GM19035 (cell line): ENCODE measurements around the gene NOS1AP.

Experiments used
- ATAC-seq: cut with Tn5 transposase; IDR thresholded peaks from one replicate; pipeline ENCODE4 v1.9.1; 2021; ENCODE audit not compliant: unreplicated experiment

The NOS1AP gene

DNA sequence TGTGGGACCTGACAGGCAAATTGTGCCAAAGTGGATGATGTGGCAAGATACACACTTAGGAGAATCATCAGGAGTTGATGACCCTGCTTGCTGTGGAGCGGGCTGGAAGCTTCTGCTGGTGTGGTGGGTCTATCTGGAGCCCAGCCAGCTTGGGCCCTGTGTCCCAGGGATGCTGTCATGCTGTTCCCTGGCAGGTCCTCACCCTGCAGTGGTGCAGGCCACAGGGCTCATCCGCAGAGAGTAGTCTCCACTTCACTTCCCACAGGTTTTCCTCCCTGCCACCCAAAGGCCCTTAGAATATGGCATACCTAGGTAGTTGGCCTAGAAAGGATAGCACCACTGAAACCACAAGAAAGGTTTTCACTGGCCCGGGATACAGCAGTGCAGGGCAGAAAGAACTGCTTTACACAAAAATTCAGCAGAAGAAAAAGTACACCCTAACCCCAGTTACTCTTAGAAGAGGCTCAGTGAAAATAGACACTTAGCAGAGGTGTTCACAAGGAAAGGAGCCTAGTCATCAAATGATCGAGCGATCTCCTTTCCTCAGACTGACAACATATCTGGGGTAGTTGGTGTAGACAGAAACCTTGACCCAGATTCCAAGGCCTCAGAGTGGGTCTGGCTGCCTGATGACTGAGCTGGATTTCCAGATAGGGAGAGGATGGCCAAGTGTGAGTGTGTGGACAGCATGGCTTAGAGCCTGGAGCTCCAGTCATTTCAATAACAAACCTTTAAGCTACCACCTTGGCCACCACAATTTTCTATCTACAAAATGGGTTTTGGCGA lies 310.8 kb downstream of the NOS1AP start:
- no peak for ATAC-seq

DNA sequence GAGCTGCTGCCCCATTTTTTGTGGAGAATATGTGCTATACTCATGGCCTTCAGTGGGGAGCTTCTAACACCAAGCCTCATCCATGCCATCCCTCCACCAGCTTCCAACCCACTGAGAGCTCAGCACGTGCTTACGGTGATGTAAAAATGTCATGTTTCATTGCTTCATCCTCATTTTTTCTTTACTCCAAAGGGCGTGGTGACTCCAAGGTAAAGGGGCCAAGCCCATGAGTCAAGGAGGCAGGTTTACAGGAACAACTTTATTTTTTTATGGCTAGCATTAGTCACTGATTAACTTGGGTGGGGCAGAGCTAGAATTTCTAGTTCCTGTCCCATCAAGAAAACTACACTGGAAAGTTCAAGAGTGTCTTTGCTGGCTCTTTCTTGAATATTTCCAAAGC lies 311.9 kb downstream of the NOS1AP start, which contains the start of gene C1orf226:
C1orf226 (plus strand) TSS at position 346 of the 400 bp plus-strand sequence. CDS start 174 bp downstream, outside the sequence.
- no peak for ATAC-seq

DNA sequence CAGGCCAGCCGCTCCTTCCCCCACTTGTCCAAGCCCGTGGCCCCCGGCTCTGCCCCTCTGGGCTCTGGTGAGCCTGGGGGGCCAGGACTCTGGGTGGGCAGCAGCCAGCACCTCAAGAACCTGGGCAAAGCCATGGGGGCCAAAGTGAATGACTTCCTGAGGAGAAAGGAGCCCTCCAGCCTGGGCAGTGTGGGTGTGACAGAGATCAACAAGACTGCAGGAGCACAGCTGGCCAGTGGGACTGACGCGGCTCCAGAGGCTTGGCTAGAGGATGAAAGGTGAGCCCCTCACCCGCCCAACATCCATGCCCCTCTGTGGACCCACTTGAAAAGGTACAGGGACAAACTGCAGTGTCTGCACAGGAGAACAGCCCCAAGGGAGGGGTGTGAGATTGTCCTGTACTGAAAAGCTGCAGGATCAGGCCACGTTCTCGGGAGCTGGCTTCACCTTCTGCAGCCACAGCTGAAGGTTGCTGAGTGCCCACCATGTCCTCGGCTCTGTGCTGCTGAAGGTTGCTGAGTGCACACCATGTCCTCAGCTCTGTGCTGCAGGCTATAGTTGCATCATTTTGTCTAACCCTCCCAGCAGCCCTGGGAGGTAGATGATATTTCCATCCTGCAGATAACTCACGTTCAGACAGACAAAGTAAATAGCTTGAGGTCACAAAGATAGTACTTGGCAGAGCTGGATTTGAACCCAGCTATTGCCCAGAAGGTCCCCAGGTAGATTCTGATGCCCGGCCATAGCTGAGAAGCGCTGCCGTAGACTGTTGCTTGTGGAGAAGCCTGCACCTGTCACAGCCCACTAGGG lies 312.7 kb downstream of the NOS1AP start:
- ATAC-seq = no peak

DNA sequence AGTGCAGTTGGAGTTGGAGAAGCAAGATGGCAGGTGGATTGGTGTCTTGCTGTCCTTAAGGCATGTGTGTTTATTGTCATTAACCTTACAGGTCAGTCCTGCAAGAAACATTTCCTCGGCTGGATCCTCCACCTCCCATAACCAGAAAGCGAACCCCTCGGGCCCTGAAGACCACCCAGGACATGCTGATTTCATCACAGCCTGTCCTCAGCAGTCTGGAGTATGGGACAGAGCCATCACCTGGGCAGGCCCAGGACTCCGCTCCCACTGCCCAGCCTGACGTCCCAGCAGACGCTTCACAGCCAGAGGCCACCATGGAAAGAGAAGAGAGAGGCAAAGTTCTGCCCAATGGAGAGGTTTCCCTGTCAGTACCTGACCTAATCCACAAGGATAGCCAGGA lies 313.6 kb downstream of the NOS1AP start:
- no peak for ATAC-seq

DNA sequence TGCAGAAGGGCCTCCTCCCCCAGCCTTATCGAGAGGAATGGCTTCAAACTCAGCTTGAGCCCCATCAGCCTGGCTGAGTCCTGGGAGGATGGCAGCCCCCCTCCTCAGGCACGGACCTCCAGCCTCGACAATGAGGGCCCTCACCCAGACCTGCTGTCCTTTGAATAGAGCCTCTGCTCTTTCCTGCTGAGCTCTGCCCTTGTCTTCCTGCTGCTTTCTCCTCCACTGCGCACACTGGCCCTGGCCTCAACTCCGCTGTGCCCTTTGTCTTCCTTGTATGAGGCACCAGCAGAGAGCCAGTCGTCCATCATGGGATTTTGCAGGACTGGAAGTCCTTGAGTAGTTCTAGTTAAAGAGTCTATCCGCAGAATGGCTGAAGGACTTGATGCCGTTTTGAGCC lies 314.0 kb downstream of the NOS1AP start:
- no peak for ATAC-seq

DNA sequence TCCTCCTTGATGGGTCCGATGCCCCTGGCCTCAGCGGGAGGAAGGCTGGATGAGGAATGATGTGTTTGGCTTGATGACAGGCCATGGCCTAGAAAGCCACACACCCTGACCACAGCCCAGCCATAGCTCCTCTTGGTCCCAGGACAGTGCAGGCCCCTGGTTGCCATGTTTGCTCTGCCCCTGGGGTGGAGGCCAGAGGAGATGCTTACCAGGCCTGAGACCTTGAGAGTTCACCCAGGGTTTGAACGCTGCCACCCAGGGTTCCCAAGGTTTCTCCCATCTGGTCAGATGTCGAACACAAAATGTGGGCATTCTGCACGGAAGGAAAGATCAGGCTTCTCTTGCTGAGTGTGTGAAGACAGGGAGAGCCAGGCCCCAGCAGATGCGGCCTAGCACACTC lies 314.6 kb downstream of the NOS1AP start:
- no peak for ATAC-seq

DNA sequence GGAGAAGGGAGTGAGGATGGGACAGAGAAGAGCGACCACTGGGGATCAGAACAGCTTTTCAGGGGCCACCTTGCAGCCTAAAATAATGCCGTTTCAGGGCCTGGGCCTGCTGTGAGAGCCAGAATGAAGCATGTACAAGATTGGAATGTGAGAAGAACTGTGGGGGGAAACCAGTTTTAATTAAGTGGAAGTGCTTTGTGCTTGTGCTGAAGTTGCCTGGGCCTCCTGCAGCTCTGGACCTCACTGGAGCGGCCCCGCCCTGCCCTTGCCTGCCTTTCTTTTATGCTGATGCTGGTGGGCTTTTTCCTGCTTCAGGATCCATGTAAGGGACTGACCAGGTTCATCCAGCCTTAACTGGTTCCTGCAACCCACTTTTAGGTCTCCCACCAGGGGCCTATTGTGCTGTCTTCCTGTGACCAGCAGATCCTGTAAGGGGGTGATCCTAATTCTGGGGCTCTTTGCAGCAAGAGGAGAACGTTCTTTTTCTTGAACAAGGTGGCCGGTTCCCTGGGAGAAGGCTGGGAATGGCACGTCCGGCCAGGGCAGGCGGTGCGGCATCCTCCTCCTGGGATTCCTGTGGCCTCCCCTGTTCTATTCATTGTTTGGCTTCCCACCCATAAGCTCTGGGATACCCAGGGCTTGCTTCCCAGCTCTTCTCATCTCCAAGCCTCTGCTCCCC lies 315.2 kb downstream of the NOS1AP start:
- ATAC-seq = no peak

DNA sequence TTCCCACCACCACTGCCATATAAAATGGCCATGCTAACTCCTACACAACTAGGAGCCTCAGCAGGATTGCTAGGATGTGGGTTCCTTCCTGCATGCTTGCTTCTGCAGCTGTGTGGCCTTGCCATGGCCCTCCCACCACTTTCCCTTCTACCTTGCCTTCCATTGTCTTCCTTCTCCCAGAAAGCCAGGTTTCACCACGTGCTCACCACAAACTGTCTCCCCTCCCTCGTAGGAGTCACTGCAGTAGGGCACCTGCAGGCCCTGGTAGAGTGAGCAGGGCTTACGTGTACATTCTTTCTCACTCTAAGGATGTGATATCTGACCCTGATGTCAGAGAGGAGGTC lies 315.8 kb downstream of the NOS1AP start:
- no peak for ATAC-seq

DNA sequence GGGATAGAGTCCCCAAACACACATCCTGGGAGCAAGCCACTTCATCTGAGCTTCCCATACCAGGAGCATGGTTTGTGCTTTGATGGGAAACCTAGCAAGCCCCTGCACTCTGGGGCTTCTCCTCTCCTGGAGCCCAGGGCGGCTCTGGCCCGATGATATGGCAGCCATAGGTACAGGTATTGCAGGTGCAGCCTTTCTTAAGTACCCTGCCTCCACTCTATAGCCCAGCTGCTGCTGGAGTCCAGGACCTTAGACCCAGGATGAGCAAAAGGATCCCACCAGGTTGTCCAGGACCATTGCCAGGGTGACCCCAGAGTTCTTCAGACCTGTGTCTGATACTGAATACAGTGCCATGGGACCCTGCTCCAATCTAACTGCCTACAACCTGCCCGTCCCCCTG lies 316.2 kb downstream of the NOS1AP start:
- ATAC-seq = no peak

DNA sequence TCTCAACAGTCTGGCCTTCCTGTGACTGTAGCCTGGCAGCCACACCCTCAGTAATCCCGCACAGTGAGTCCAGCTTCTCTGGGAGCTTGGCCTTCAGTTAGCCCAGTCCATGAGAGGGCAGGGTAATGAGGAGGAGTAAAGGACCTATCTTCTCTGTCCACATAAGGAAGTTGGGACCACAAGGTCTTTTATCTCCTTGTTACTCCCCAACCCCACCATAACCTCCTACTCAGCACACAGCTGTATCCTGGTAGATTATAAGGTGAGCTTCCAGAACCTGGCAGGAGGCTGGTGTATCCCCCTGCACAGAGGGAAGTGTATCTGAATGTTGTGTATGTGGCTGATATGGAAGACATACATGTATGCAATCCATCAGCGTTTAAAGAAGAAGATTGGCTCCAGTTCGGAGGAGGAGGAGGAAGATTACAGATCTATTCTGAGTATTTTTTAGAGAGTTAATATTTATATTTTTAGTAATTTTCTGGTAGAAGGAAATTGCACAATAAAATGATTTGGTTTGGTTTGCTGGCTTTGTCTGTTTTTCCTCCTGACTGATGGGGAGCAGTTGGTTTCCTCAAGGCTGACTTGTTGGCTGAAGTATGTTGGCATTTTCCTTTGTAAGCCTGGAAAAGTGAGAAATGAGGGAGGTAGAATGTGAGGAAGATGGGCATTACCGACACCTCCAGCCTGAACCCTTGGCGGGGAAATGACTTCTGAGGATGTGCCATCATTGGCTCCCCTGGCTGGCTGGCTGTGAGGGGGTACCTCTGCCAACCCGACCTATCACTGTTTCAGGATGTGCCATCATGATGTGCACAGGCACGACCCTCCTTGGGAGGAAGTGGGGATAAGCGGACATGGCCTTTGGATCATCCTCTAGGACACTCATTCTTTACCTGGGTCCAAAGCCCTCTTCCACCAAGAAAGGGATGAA lies 317.1 kb downstream of the NOS1AP start:
- no peak for ATAC-seq

DNA sequence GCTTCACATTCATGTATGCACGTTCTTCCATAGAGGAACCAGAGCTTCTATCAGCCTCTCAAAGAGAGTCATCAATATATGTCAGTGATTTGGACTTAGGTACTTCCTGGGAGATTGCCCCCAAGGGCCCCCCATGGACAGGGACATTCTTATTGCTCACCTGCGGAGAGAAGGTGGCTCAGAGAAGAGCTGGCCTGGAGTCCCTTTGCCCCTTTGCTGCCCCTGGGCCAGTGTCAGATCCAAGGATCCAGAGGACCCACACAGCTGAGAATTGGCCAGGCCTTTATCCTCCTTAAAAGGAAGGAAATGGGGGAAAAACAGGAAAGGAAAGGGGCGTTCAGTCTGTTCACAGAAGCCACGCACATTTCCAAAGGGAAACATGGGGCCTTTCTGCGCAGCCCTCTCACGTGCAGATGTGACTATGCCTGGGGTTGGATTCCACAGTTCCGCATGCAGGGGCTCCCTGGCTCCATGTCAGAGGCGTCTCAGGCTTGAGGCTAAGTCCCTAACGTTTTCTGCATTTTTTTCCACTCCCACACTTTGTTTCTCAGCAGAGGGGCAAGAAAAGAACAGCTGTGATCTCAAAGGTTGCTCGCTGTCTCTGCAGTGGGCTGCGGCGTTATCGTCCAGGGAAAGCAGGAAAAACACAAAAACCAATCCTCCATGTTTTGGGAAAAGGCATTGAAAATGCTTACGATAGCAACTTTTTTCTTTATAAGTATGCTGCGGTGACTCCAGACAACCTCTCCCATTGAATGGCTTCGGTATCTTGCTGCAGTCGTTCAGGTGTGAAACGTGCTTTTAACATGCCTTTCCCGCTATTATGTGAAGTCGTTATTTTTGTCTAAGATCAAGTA lies 318.0 kb downstream of the NOS1AP start:
- no peak for ATAC-seq

DNA sequence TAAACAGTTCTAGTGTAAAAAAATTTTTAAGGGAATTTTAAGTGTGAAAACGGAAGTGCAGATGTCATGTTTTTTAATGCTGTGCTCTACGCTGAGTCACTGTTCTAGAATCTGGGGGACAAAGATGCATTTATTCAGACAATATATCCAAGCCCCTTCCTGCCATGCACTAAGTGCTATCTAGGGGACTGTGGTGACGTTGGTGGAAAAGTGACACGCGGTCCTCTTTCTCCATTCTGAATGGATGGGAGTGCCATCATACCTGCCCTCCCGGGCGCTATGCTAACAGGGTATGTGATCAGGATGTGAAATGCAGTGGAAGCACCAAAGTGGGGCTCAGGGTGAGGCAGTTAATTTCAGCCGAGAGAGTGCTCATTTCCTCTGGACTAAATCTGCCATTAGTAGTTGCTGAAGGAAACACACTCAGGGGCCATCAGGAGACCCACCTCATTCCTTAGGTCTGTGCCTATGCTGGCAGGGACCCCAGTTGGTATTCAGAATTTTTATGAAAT lies 318.6 kb downstream of the NOS1AP start:
- no peak for ATAC-seq

DNA sequence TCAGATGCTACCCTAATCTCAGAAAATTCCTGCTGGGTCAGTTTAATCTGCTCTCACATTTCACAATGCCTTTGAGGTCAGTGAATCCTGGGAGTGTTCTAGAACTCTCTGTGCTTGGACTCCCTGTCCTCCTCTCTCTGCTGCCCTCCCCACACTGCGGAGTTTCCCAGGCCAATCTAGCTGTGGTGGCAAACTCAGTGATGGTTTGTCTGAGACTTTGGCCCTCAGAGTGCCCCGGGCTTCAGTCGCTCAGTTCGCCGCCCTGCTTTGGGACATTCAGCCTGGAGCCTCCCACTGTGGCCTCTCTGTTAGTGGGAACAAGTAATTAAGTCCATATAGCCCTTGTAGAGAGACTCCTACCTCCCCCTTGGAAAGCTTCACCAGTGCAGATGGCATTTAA lies 319.1 kb downstream of the NOS1AP start:
- no peak for ATAC-seq

DNA sequence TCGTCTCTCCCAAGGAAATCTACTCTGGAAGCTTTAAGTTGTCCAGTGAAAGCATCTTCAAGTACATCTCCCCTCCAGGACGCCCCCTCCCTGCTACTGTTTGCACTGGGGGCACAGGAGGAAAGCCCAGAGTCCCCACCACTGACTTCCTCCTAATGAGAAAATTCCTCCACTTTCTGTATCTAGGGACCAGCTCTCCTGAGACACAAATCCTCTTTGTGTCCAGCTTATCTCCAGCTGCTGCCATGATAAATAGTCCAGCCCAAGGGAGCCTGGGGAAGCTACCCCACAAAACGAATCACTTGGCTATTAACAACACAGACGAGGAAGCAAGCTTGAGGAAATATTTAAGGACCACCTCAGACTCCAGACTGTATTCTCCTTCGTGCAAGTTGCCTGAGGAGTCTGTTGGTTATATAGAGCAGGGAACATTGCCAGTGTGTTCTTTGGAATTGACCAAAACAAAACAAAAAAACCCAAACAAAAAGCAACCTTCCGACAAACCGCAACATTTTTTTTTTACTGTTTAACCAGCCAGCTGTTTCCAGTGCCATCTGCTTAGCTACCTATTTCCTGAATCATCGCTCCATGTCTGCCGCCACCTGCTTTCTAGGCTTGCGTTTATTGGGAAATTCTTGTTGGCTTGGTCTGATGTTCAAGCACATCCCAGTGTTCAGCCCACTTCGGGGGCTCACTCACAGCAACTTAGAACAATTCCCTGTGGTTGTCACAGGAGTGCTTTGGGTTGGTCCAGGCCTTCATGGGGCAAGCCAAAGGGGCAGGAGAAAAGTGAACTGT lies 319.7 kb downstream of the NOS1AP start:
- no peak for ATAC-seq

DNA sequence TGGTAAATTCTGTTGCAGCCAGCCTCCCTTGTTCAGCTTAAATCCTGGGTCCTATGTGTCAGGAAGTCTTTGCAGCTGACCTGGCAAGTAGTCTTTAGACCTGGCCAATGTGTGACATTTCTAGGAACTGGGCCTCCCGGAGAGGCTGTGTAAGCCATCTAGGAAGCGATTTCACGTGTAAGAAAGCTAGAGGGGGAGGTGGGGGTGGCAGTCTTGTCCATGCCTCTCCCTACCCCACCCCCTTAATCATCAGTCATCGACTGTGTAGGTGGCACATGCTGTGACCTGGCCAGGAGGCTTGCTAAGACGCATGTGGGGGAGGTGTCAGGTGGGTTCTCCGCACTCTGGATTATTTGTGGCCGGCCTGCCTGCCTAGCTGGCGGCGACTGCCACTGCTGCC lies 320.5 kb downstream of the NOS1AP start:
- no peak for ATAC-seq

DNA sequence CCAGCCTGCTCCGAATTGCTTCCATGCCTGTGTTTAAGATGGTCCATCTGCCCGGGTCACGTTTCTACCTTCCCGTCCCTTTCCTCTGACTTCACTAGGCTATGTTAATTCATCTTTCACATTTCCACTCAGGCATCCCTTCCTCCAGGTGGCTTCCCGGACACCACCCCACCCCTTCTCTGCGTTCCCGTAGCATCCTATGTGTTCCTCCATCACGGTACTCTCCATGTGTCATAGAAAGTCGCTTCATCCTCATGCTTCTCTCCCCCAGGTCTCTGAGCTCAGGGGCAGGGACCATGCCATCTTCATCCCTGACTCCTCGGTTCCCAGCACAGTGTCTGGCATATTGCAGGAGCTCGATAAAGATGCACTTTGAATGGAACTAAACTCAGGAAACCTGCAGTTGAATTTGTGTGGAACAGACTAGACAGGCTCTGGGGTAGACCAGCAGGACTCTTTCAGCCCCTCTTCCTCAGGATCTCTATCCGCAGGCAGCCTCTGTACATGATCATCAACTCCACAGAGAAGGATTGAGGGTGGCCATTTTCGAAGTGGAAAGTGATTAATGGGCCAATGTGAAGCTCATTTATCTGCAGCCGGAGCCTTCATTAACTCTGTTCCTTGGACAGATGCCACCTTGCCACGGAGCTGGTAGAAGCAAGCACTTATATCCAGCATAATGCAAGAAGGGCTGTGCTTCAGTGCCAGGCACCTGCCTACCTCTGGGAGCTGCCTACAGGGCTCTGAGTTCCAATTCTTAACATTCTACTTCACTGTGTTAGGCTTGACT lies 321.1 kb downstream of the NOS1AP start:
- no peak for ATAC-seq

DNA sequence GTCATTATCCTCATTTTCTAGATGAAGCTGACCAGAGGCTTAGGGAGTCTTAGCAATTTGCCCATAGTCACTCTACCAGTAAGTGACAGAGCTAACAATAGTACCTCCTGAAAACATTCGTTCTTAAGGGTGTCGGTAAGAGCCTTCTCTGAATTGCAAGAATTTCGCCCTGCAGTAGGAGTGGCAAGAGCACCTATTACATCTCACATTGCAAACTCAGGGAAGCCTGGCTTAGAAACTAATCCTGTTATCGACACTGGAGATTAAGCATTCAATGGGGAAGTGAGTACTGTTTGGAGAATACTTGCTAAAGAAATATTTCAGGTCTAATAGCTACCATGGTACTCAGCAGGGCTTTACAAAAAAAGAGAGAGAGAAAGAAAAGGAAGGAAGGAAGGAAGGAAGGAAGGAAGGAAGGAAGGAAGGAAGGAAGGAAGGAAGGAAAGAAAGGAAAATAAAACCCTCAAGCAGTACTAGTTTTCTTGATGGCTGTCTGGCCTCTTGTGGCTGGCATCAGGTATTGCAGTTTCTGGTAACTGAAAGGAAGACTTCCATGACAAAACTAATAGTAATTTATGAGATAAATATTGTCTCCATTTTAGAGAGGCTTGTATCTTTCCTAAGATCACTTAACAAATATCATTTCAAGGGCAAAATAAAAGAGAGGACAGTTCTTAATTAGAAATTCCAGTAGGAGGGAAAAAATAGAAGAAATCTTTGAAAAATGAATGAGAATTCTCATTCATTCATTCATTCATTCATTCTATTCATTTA lies 322.5 kb downstream of the NOS1AP start:
- ATAC-seq = peak; percentile 55
